HG03103 (cell line): Measurements from ENCODE around the gene SEMA3G.

Experiments used
- ATAC-seq: cut with Tn5 transposase; IDR thresholded peaks from one replicate; pipeline ENCODE4 v1.9.1; 2021; ENCODE audit warnings: low read depth; ENCODE audit not compliant: unreplicated experiment

The SEMA3G gene

GRCh38 chr3:52440249-52440551 lies 4.7 kb downstream of the SEMA3G start:
- no peak for ATAC-seq

DNA sequence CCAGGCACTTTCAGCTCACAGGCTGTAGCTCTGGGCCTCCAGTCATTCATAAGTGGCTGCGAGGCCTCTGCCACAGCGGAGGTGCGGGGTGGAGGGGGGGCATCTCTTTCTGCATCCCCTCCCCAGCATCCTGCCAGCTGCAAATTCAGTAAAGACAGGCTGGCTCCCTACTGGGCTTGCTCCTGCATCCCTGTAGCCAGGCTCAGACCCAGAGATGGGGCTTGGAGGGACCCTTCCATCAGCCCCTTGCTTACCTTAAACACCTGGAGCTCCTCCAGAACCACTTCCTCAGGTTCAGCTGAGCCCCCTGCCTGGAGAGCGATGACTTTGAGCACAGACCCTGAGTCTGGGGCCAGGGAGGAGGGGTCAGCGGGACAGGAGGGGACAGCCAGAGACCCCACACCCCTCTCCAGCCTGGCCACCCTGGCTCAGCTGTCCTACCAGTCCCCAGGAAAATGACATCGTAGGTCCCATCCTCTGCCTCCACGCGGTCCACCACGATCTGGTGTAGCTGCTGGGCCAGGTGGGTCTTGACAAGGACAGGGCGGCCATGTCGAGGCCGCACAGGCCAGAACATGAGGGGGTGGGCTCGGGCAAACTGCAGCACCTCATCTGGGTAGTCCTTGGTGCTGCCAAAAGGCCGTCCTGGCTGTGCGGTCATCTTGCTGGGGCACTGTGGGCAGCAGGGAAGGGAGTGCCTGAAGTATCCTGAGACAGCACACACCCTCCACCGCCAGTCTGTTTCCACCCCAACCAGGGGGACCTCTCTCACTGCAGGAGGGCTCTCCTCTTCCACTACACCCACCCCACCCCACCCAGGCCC lies 5.3 kb downstream of the SEMA3G start:
- ATAC-seq, result no peak

DNA sequence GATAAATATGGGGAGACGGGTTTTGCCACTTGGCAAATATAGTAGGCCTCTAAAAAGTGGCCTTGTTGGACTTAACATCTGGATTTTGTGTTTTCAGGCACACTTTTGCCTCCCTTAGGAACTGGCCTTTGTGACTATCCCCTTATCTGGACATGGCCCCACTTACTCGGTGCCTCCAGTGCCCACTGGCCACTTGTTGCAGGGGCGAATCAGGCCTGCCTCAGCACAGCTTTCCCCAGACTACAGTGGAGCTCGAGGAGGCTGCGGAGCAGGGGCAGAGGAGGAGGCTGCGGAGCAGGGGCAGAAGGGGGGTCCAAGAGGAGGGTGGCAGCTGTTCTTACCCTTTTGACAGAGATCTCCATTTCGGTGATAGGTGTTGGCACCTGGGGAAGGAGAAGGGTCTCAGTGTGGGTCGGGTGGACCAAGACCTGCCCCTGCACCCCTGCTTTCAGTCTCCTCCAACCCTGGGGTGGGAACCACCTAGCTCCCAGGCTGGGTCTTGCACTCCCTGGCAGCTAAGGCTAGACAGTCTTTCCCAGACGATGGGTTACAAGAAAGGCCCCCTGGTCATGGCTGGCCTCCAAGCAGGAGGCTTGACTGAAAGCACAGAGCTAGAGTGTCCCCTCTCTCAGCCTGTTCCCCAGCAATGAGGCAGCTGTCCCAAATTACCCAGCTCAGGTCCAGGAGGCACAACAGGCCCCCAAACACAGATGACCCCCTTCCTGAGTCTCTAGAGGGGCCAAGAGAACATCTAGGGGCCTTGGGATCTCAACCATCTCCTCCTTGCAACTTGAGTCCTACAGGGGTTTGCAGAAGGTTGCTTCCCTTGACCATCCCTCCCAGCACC lies 6.1 kb downstream of the SEMA3G start:
- no peak for ATAC-seq

- no peak for ATAC-seq
Observed at GRCh38 chr3:52438104-52438376, 6.9 kb downstream of the SEMA3G start.

- no peak for ATAC-seq
Observed at GRCh38 chr3:52437326-52438103, 7.4 kb downstream of the SEMA3G start.

- ATAC-seq, result no peak
Observed at GRCh38 chr3:52436500-52437149, 8.3 kb downstream of the SEMA3G start.

DNA sequence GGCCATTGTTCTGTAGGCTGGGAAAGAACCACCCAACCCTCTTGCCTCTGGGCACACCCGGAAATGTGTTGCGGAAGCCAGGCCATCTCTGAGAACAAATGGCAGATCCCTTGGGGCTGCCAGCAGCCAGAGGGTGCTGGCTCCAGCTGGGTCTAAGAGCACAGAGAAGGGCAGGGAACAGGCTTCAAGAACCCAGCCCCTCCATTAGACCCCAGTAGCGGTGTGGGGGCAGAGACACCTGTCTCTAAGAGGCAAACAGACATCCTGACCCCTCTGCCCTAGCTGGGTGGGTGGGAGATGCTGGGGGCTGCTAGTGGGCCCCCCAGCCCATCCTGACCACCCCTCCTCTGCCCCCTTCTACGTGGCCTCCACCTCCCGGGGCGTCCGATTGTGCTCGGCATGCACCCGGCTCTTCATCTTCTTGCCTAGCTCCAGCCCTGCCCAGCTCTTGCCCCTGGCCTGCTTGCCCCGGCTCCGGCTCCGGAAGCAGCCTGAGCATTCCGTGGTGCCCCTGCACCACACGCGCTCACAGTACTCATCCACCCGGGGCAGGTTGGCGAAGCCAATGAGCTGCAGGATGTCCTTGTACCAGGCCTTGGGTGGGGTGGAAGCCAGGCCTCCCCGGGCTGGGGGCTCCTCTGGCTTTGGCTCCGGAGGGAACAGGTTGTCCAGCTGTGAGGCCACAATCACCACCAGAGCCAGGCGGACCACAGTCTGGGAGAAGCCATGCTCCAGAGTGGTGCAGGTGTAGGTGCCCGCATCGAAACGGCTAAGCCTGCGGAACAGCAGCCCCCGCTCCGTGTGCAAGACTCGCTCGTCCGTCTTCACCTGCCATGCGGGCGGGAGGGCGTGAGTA lies 9.4 kb downstream of the SEMA3G start:
- ATAC-seq, result no peak

- ATAC-seq, result no peak
Observed at GRCh38 chr3:52434491-52435115, 10.3 kb downstream of the SEMA3G start.

DNA sequence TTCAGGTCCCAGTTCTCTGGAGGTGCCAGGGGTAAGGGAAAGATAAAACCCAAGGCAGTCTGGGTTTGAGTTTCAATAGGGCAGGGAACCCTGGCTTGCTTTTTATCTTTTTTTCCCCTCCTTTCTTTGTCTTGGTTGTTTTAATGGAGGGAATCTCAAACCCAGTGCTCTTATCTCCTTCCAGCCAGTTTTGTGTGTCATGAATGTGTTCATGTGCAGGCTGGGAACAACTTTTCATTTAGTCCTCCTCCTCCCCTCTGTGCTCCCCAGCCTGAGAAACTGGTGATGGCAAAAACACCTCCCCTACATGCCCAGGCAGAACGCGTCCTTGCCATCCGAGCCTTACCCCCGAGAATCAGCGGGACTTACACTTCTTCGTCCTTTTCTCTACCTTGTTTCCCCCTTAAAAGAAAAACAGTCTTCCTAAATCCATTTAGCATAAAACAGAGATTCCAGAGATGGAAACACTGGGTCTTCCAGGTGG lies 10.9 kb downstream of the SEMA3G start:
- ATAC-seq, result no peak

GRCh38 chr3:52433328-52433995 lies 11.4 kb downstream of the SEMA3G start:
- no peak for ATAC-seq

DNA sequence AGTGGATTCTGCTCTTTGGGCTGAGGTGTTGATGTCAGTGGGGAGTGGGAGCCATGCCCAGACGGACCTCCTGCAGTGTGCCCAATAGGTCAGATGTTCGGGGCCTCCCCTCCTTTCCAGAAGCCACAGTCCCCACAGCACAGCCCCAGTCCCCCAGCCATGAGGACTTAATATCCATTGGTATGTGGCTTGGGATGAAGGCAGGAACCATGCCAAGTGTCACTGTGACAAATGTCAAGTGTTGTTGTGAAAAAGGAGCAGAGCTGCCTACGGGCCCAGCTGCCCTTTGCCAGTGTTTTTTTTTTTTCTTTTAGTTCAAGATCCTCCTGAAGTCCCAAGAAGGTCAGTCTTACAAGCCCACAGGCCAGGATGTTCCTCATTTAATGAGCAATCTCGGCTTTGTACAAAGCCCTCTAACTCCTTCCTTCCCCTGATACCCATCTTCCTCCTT lies 12.2 kb downstream of the SEMA3G start:
- ATAC-seq, result no peak

DNA sequence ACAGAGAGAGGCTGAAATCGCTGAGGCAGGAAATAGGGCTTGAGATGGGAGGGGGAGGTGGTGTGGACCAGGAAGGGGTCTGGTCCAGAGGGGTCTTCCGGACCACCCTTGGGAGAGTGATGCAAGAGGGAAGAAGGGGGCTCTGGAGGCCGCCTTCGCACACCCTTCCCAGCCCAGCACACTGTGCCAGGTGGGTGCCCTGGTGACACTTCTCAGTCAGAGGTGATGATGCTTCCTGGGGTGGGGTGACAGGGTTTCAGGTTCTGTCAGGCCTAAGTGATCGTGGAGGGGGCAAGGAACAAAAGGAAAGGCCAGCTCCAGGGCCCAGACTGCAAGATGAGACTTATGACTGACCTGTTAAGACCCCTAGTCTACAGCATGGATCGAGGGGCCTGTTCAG lies 12.7 kb downstream of the SEMA3G start:
- no peak for ATAC-seq

GRCh38 chr3:52431459-52432223 lies 13.3 kb downstream of the SEMA3G start:
- ATAC-seq, result no peak

- ATAC-seq, result no peak
Observed at GRCh38 chr3:52430416-52430810, 14.5 kb downstream of the SEMA3G start.

DNA sequence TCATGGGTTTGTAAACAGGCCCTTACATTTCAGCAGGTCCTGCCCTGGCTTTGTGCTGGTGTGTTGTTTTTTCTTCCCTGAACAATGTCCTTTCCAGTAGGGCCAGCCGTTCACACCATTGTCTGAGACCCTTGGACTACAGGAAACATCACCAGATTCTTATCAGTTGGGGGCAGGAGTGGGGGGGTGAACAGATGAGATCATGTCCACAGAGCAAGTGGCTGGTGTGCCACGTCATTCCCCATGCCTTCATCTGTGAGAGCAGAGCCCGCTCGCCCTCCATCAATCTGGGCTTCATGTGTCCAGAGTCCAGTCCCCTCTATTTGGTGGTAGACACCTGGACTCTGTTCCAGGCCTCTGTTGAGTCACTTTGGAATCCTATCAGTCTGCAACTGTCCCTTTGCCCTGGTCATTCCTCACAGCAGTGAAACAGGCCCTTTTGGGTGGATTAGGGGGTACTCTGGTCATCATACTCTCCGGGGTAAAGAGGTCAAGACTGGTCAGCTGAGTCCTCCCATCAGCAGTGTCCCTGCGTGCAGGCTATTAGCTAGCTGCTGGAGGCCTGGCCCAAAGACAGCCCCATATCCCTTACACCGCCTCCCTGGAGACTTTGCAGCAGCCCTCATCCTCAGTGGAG lies 15.0 kb downstream of the SEMA3G start:
- no peak for ATAC-seq

GRCh38 chr3:52429031-52429430 lies 15.9 kb downstream of the SEMA3G start:
- ATAC-seq, result no peak

- no peak for ATAC-seq
Observed at GRCh38 chr3:52428151-52429005, 16.5 kb downstream of the SEMA3G start.
